ENCODE measurements around the gene HOXA6.

- TF ChIP-seq CTCF (conservative IDR thresholded peaks at IDR 0.05 in 1 of 2, IDR thresholded peaks at IDR 0.05 in 1 of 2; ENCODE audit: low read depth in 1 of 2, low read length in 2 of 2) (no peak), EZH2 (IDR thresholded peaks at IDR 0.05; ENCODE audit: low read length, missing control alignments) (no peak)
These were observed 39.3 kb upstream of the HOXA6 start for GRCh38 chr7:27186668-27187474.
